Esophagus squamous epithelium (tissue), 5 donors: ENCODE measurements around the gene UNC5B. TPM values are rescaled to one million over a fixed set of nuclear protein-coding genes. Genes with fewer than 3 reads are reported as not detected.
"Not testable (repeated sequence)": the region's sequence is repeated elsewhere in the genome, so short reads cannot be mapped to it uniquely, and the experiment has no call there.

ENCODE experiments used
- DNase-seq: peaks from one replicate; lab custom pipeline; 2025; lab: John Stamatoyannopoulos, UW
- H3K27ac ChIP-seq, 4 donors: fragments of 200-600 bp; sonication (generic); one replicate each; pipeline ENCODE4 v1.5.1; 2016 to 2019; ENCODE audit warnings: mild to moderate bottlenecking in 1 of 4
- H3K27me3 ChIP-seq, 4 donors: fragments of 200-600 bp; sonication (generic); 1 replicate in 3 of 4; 2 replicates in 1 of 4; pipeline versions ENCODE4 v1.5.1 to v1.6.0; 2017 to 2021; ENCODE audit warnings: antibody characterized with exemption in 1 of 4
- H3K36me3 ChIP-seq, 3 donors: fragments of 200-600 bp; sonication (generic); one replicate each; pipeline ENCODE4 v1.5.1; 2016 to 2019
- H3K4me1 ChIP-seq, 3 donors: fragments of 200-600 bp; sonication (generic); one replicate each; pipeline ENCODE4 v1.5.1; 2017 to 2019
- H3K4me3 ChIP-seq, 4 donors: fragments of 200-600 bp; sonication (generic); 1 replicate in 3 of 4; 2 replicates in 1 of 4; pipeline ENCODE4 v1.5.1; 2016 to 2019; ENCODE audit warnings: mild to moderate bottlenecking in 2 of 4, moderate library complexity in 1 of 4
- H3K9me3 ChIP-seq, 3 donors: fragments of 200-600 bp; sonication (generic); one replicate each; pipeline ENCODE4 v1.5.1; 2016 to 2019
- CTCF ChIP-seq, 6 experiments: fragments of 450-650 bp in 4 of 6; fragments of 200-600 bp in 2 of 6; sonication (generic) in 2 of 6; IDR thresholded peaks; one replicate each; pipeline ENCODE4 v1.5.1; 2016 to 2019; ENCODE audit warnings: antibody characterized with exemption in 6 of 6, mild to moderate bottlenecking in 4 of 6, moderate library complexity in 4 of 6
- POLR2A ChIP-seq, 4 donors: fragments of 450-650 bp; IDR thresholded peaks; one replicate each; pipeline ENCODE4 v1.6.1; 2017; ENCODE audit warnings: antibody characterized with exemption in 4 of 4, mild to moderate bottlenecking in 4 of 4, moderate library complexity in 3 of 4
- WGBS, 2 donors: methylation state at CpG; one replicate each; pipeline ENCODE4 v1.1.5; 2018; 5-methylcytosine and 5-hydroxymethylcytosine counted together
- intact Hi-C: fragments of 100-400 bp; cut with DNase I; formaldehyde crosslinking; loops from one replicate; pipeline ENCODE4 v1.15.0; 2022
- total RNA-seq, 4 donors: library from RNA; depleted of rRNA; stranded (reverse); fragments of >200 nt; gene quantifications; one replicate each; pipeline ENCODE4 v1.1.0, GENCODE V29; 2016
- donor health status: DM: yes; HTN: yes; CAD: no.

The UNC5B gene
- total RNA-seq, 4 donors from 2014 or later = 18.9 to 48.1 (median 28.4) TPM

GRCh38 chr10:71295641-71296040, 83.3 kb downstream of the UNC5B start:
- no peaks in the 10 kb centered on the region for H3K27me3 ChIP-seq
- no peaks in the 10 kb centered on the region for H3K9me3 ChIP-seq
- TF ChIP-seq POLR2A (IDR thresholded peaks at IDR 0.05) (no peak), CTCF (IDR thresholded peaks at IDR 0.05) (no peak)
- peaks cover 11 to 55% (median 17%) of the 10 kb centered on the region in 3 donors for H3K4me1 ChIP-seq
- no peak for DNase-seq
- H3K27ac ChIP-seq = no peak overlapping the region
- H3K4me3 ChIP-seq = no peak overlapping the region
- 79 to 86% methylated on average over 2 to 3 of the region's 9 CpGs for WGBS, 2 donors
- intact Hi-C loops = no loop called here
- H3K36me3 ChIP-seq = peaks cover 0 to 82% (median 12%) of the 10 kb centered on the region in 3 donors

GRCh38 chr10:71296086-71296485, 83.7 kb downstream of the UNC5B start:
- peak overlapping the region in 1 of 4 donors; percentile 48 for H3K27ac ChIP-seq
- H3K27me3 ChIP-seq = no peaks in the 10 kb centered on the region
- TF ChIP-seq CTCF (IDR thresholded peaks at IDR 0.05) (no peak), POLR2A (IDR thresholded peaks at IDR 0.05) (no peak)
- H3K4me1 ChIP-seq = peaks cover 15 to 59% (median 20%) of the 10 kb centered on the region in 3 donors
- DNase-seq = no peak
- no peaks in the 10 kb centered on the region for H3K9me3 ChIP-seq
- H3K36me3 ChIP-seq = peaks cover 0 to 77% (median 11%) of the 10 kb centered on the region in 3 donors
- intact Hi-C loops = no loop called here
- no peak overlapping the region for H3K4me3 ChIP-seq
- WGBS, 2 donors = 47 to 48% methylated on average over 3 to 5 of the region's 5 CpGs

- 61 to 74% methylated on average over 13 of the region's 13 CpGs for WGBS, 2 donors
- Histone ChIP-seq H3K36me3 (peaks cover 0 to 70% (median 4%) of the 10 kb centered on the region in 3 donors), H3K4me1 (peaks cover 19 to 66% (median 26%) of the 10 kb centered on the region in 3 donors)
- DNase-seq, H3K27me3 ChIP-seq, intact Hi-C loops, H3K9me3 ChIP-seq, H3K4me3 ChIP-seq, H3K27ac ChIP-seq: not testable (repeated sequence)
These were observed 84.4 kb downstream of the UNC5B start for GRCh38 chr10:71296811-71297210.

GRCh38 chr10:71297343-71297742, 85.0 kb downstream of the UNC5B start:
- WGBS, 2 donors = 47 to 61% methylated on average over 2 to 3 of the region's 3 CpGs
- Histone ChIP-seq H3K27me3 (no peaks in the 10 kb centered on the region), H3K27ac (no peak overlapping the region), H3K4me1 (peaks cover 19 to 66% (median 26%) of the 10 kb centered on the region in 3 donors), H3K36me3 (peaks cover 0 to 70% (median 4%) of the 10 kb centered on the region in 3 donors), H3K4me3 (no peak overlapping the region), H3K9me3 (no peaks in the 10 kb centered on the region)
- intact Hi-C loops = no loop called here
- TF ChIP-seq POLR2A (IDR thresholded peaks at IDR 0.05) (no peak), CTCF (IDR thresholded peaks at IDR 0.05) (no peak)
- no peak for DNase-seq

GRCh38 chr10:71299071-71299785, 86.9 kb downstream of the UNC5B start:
- peaks cover 0 to 60% (median 4%) of the 10 kb centered on the region in 3 donors for H3K36me3 ChIP-seq

More at GRCh38 chr10:71299071-71299785, 86.9 kb downstream of the UNC5B start:
- Histone ChIP-seq H3K27ac (no peak overlapping the region), H3K4me3 (no peak overlapping the region), H3K9me3 (no peaks in the 10 kb centered on the region), H3K4me1 (peaks cover 12 to 55% (median 14%) of the 10 kb centered on the region in 3 donors), H3K27me3 (no peaks in the 10 kb centered on the region)
- intact Hi-C loops = no loop called here
- DNase-seq = no peak
- TF ChIP-seq POLR2A (IDR thresholded peaks at IDR 0.05) = no peak
- no peak for TF ChIP-seq CTCF (IDR thresholded peaks at IDR 0.05)
- 44 to 81% methylated on average over 5 to 10 of the region's 14 CpGs for WGBS, 2 donors
